Inflammatory macrophage treated with lipopolysaccharide for 1 hour (primary cell): Measurements from ENCODE around the gene SEMA3C.
"Not testable (repeated sequence)": the region's sequence is repeated elsewhere in the genome, so short reads cannot be mapped to it uniquely, and the experiment has no call there.

Source experiments
- DNase-seq, 2 donors: peaks; one replicate each; pipeline ENCODE4 v3.0.0-alpha.2; 2020 to 2022

The SEMA3C gene

DNA sequence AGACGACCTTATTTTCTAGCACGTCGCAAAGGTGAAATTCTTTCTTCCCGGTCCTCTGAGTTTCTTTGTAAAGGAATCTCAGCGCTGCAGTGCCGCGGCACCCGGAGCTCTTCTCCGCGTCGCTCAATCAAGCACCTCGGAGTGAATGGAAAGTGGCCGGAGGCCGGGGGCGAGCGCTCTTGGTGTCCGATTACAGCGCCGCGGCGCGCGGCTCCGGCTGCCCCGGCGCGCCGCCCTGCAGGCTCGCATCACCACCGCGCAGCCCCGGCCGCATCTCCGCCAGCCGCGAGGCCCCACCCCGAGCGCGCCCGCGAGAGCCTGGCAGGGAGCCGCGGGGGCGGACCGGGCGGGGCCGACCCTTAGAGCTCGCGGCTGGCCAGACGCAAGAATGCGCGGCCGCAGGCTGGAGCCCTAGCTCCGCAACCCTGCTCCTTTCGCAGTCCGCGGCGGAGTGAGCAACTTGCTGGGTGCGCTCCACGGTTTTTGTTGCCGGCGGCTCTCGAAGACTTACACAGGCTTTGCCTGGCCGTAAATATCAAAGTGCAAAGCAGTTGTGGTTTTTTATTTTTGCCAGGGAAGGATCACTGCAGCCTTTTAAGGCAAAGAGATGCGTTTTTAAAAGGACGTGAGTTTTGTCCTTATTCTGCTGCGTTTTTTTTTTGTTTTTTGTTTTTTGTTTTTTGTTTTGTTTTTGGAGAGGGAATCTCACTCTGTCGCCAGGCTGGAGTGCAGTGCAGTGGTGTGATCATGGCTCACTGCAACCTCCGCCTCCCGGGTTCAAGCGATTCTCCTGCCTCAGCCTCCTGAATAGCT is at the start of gene SEMA3C:
Gene SEMA3C (minus strand): TSS at position 143 of the 813 bp plus-strand sequence. CDS start 2,270 bp downstream, outside the sequence.
- DNase-seq: peak; percentile 93 to 94

DNA sequence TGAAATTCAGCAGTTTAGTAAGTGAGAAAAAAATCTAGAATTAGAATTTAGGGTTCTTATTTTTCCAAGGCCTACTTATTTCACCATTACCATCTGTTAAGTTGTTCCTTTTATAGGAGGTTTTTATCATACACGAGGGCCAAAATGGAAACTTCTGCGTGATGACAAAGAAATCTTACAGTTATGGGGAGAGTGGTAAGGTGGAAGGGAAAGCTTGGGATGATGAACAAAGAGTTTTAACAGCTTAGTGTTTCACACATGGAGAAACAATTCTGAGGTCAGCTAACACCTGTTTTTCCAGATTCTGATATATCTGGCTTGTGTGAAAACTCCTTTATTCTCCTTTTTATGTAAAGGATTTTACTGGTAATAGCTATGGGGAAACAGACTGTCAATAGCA is 49.8 kb upstream of the SEMA3C start:
- DNase-seq: no peak

DNA sequence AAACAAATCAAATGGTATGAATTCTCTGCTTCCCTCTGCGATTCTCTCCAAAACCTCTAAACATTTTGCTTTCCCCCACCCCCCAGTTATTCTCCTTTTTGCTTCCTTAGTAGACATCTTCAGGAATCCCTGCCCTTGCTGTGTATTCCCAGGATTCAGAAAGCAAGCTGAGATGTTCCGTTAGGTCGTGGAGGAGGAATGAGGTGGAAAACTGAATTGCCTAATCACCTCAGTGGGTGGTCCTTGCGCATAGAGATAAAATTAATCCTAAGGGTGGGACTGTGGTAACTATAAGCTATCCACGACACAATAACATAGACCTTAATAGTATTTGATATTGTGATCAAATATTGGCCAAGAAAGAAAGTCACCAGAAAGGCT is 49.1 kb upstream of the SEMA3C start:
- no peak for DNase-seq

DNA sequence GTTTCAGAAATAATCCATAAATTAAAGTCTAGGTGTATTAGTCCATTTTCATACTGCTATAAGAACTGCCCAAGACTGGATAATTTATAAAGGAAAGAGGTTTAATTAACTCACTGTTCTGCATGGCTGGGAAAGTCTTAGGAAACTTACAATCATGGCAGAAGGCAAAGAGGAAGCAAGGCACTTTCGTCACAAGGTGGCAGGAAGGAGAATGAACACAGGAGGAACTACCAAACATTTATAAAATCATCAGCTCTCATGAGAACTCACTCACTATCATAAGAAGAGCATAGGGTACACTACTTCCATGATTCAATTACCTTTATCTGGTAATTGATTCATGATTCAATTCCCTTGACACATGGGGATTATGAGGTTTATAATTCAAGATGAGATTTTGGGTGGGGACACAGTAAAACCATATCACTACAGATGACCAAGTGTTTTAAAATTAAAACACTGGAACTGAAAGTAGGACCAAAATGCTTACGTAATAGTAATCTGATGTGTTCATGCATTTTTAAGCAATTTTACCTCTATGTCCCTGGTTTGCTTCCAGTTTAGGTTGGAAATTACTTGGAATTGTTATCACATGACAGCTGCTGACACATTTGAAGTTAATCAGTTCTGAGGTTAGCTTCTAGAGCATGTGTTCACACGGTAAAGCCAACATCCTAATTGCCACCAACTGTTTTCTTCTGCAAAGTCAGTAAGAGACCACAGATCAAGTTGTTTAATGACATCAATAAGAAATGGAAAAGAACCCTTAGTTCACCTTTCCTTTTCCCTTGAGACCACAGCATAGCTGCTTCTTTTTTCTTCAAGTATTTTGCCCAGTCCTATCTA is 48.4 kb upstream of the SEMA3C start:
- DNase-seq: peak; percentile 25 to 45

DNA sequence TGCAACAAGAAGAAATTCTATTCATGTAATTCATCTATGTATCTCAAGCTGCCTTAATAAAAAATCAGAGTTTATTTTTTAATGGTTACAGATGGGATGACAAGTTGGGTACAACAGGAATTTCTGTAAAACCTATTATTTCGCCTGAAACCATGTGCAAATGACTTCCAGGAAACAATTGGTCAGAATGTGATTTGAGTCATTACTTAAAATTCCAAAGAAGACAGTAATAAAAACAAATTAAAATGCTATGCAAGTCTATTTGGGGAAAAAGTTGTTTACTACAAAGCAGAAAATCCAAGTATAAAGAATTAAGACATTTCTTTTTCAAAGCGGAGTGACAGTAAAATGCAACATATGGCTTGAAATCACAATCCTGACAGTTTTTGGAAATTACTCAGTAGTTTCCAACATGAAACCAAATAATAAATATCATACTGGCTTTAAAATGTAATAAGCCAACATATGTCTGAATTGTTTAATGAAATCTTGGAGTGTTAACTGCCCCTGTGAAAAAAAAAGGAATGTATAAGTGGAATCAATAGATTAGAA is 41.5 kb upstream of the SEMA3C start:
- DNase-seq: no peak

DNA sequence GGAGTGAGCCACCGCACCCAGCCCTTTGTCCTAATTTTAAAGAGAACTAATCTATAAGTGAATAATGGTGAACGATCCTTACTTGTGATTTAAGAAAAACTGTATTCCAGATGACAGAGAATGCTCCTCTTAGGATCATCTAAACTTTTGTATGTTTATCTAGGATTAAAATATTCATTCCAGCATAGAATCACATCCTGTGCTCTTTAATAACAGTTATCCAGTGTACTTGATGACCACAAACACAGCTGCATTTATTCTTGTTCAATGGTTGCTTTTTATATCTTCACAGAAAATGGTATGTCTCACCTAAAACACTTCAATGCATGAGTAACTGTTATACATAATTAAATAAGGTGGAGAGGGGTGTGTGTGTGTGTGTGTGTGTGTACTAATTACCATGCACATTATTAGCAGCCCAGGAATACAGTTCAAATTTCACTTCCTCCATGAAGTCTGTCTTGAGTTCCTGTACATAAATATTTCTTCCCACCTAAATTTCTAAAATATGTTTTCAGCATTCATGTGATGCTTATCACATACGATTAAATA is 38.5 kb upstream of the SEMA3C start:
- no peak for DNase-seq

DNA sequence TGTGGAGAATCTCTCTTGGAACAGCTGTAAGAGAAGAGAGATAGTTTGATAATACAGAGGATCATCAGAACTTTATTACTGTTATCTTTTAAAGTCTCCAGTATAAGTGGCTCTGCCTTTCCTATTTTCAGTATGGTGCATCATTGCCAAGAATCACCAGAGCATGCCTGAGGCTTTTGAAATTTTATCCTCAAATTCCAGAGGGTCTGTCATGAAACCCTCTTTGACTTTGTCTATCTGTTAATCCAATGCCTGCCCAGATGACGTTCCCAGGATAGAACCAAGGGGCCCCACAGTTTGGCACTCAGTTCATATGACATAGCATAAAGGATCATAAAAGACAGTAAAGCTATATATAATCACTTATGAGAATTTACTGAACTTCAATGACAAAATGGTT is 35.3 kb upstream of the SEMA3C start:
- no peak for DNase-seq

DNA sequence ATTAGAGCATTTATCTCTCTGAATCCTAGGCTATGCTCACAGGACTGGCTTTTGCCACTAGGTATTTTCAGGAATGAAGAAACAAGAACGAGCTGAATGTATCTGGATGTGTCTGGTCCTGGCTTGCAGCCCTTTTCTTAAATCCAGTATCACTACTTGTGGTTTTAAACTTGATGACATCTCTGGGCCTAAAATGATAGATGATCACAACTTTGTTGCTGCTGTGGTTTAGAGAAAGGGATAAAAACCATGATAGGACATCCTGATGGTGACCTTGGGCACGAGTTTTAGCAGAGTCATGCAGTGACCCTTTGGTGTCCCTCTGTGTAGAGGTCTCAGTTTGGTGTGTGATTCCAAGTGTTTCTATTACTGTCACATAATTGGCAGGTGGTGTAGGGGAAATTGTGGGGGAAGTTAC is 31.7 kb upstream of the SEMA3C start:
- DNase-seq: no peak

DNA sequence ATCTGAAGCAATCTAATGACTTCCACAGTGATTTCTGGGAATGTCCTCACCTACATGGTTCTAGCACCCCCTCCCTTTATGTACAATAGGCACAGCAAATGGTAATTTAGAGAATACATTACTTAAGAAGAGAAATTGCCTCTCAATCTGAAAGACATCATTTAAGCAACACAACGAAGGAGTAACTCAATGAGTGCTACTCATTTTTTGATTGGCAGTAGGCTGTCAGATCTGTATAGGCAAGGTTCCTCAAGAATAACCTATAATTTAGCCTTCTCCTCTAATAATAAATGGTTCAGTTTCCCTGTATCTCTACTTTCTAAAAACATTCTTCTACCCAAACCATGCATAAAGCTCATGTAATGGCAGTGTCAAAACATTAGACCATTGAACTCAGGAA is 30.6 kb upstream of the SEMA3C start:
- DNase-seq: no peak

DNA sequence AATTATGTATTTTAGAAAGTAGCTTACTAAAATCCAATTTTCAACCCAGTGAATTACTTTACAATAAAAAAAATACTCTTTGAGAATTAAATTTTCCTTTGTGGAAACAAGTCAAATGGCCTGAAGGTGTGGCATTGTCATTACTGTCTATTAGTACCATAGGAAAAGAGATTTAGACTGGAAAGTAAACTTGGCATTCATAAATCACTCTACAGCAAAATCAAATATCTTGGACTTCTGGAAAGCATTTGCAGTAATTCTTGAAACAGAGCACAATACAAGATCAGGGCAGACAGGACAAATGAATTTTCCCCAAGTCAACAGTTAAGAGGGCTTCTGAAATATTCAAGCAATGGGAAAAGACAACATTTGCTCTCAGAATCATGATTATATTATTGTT is 28.0 kb upstream of the SEMA3C start:
- no peak for DNase-seq

DNA sequence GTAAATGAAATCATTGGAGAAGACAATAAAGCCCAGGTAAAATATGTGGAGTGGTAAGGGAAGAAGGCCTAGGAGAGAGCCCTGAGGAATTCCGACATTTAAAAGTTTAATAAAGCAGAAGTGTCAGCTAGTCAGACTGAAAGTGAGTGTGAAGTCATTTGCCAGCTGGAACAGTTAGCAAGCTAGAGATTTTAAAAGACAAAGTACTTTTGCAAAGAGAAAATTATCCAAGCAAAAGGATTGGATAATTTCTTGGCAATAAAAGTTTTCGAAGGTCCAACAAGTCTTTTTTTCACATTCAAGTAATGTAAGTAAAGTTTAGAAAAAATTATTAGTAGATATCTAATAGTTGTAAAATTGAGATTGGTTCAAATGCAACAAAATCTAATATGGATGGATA is 27.1 kb upstream of the SEMA3C start:
- no peak for DNase-seq

DNA sequence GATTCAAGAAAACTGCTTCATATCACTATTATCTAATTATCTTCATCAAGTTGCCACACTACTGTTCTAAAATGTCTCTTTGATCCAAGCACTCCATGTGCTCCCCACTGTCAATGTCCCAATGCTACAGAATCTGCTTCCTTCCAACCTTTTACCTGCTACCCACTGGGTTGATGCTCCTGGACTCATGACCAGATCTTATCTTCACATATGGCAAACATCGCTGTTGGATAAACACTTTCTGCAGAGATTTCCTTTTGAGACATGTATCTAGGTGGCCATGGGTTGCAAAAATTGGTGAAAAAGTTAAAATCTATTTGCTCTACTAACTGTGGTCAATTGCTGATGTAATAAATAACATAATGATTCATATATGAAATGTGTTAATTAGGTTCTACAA is 24.5 kb upstream of the SEMA3C start:
- DNase-seq: no peak

DNA sequence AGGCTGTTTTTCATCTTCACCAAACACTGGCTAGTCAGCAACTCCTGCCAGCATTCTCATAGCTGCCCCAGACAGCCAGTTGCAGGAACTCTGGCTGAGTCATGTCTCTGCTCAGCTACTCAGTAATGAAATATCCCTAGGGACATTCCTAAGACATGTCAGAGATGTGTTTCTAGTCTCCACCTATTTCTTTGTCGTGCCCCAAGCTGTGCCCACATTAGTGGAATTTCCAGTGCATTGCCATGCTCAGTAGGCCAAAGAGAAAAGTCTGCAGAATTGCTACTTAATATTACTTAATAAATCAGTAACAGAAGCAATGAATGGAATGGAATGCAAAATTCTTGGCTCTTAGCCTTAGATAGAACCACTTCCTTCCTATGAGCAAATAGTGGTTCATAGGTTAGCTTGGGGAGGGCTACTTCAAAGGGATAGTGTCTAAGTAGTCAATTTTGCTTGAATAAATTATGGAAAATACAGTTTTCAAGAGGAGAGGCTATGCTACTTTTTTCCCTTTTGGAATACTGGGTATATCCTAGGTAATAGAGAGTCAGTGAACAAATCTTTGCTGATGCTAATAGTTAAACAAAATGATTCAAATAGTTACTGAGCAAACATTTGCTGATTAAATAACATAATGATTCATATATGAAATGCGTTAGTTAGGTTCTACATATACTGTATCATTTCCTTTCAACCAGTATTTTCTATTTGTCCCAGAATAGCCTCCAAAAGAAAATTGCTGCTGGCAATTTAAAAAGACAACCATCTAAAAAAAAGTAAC is 23.6 kb upstream of the SEMA3C start:
- DNase-seq: peak; percentile 89 to 99

DNA sequence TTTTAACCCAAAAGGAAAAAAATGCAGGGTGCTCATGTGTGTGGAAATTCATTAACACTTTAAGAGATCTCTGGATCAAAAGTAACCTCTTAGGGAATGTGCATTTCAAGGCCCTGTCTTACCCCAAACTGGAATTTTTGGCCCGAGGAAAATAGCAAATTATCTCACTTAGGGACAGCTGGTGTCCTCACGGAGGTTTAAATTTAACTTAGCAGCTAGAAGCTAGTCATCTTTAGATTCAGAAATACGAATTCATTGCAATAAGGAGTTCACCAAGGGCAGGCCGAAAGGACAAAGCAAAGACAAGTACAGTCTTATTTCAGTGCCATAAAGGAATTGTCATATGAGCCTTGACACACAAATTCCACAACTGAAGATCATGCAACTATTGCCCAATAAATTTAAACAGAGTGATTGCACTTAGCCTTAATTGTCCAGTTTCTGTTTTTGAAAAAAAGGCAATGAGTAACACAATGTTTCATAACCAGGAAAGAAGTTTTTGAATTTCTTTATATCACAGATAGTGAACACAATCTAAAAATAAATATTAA is 22.4 kb upstream of the SEMA3C start:
- DNase-seq: peak; percentile 88 to 92

DNA sequence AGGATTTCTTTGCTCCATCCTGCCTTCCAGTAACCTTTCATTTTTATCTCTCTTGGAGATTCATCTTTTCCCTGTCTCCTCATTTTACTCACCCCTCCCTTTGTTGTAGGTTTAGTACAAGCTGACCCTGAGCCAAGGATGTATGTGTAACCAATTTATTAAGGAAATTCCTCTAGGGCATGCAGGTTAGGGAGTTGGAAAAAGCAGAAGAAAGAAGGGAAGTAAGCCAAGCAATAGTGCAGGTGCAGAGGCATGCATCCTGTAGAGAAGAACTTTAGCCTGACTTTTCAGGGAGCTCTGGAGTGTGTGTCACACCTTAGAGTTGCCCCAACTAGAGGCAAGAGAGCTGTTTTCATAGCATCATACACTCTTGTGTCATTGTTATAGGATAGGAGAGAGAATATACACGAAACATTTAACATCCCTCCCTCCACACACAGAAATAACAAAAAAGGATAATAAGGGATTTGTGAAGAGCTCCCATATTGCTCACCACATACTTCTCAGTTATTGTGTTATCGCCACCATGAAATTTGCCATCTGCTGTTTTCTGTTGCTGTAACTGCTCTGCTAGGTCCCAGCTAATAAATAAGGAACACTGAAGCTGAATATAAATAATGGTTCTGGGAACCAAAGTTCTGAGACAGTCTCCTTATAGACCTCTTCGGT is 21.8 kb upstream of the SEMA3C start:
- DNase-seq: no peak

DNA sequence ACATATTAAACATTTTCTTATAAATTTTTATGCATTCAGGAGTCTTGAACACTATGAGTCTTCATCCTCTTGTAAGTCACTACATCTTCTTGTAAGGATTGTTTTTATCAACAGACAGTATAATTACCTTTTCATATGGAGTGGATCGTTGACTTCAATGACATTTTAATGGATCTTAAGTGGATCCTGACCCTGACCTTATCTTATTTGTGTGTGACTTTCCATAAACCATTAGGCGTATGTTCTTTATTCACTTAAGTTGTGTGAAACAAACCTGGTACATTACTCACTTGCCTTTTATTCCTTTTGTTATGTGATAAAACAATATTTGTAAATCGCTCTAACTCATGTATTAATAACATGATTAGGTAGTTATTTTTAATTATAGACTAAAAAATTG is 18.5 kb upstream of the SEMA3C start:
- no peak for DNase-seq

DNA sequence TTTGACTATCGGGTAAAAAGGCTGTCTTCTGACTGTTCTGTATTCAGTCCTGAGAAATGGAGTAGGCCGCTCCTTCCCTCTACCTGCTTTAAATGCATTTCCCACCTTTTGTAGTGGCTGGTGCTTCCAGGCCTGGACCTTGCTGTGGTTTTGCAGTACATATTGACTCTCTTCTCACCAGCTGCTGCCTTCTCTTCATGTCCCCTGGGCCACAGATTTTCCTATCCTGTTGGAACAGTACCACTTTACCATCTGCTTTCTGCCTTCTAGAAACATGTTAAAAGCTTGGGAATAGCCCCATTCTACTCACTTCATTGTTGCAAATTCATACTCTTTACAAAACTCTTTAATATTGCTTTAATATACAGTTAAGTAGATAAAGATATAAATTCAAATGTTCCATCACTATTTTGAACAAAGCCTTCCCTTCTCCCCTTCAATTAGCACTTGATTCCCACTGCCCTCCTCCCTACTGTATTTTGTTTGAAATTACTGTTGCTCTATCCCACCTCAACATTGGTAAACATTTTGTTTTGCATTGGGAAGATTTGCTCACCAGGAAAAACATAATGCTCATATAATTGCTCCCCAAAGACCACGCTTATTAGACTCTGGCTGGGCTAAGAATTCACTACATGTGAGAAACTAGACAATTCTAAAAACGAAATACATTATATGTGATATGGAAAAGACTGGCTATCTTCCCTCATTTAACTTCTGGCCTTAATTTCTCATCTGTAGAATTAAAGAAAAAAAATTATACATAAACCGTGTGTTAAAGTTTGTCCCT is 17.3 kb upstream of the SEMA3C start:
- no peak for DNase-seq

DNA sequence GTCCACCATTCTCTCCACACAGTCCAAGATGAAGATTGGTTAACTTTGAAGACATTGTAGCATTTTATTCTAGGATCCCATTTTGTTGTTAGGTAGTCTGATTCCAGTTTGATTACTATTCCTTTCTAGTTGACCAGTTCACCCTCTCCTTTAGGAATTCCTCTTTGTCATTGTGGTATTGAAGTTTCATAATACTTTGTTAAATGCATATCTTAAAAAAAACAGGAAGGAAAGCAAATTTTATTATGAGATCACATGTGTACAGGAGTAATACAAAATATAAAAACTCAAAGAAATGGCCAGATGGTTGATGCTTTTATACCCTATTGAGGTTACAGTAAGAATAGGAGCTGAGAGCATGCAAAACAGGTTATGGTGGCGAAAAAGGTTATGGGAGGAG is 15.5 kb upstream of the SEMA3C start:
- DNase-seq: peak; percentile 38 to 54

DNA sequence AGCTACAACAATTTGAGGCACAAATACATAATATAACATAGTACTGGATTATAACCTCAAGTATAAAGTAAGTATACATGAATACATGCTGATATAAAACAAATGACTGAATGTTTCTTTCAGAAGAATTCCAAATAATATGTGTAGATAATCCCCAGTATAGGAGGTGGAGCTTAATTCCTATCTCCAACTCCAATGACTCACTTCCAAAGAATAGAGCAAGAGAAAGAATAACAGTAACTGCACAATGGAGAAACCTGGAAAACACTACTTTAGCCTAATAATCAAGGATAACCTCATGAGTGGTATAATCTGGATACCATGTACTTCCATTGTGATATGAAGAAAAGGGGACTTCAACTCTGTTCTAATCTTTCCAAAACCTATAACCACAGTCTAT is 13.7 kb upstream of the SEMA3C start:
- no peak for DNase-seq

DNA sequence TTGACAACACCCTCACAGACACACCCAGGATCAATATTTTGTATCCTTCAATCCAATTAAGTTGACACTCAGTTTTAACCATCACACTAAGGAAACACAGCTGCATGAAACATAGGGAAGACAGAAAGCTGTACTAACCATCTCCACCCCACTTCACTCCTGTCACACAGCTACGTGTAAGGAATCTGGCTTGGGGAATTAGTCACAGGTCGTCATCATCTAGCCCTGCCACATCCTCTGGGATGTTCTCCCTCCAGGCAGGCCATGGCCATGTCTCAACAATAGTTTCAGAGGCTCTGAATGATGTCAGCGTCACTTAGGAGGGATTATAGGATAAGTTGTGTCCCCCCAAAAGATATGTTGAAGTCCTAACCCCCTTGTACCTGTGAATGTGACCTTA is 10.8 kb upstream of the SEMA3C start:
- DNase-seq: no peak

DNA sequence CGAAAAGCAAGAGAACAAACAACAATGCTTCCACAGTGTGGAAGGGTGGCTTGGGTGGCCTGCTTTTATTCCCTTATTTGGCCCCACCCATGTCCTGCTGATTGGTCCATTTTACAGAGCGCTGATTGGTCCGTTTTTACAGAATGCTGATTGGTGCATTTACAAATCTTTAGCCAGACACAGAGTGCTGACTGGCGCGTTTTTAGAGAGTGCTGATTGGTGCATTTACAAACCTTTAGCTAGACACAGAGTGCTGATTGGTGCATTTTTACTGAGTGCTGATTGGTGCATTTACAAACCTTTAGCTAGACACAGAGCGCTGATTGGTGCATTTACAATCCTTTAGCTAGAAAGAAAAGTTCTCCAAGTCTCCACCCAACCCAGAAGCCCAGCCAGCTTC is 8.1 kb upstream of the SEMA3C start:
- DNase-seq: not testable (repeated sequence)
